Esophagus squamous epithelium (tissue), 5 donors: ENCODE data around the gene TRMT2A. TPM values are rescaled to one million over a fixed set of nuclear protein-coding genes. Genes with fewer than 3 reads are reported as not detected.

Experiments
- DNase-seq: peaks from one replicate; lab custom pipeline; 2025; lab: John Stamatoyannopoulos, UW
- H3K27ac ChIP-seq, 4 donors: fragments of 200-600 bp; sonication (generic); one replicate each; pipeline ENCODE4 v1.5.1; 2016 to 2019; ENCODE audit warnings: mild to moderate bottlenecking in 1 of 4
- H3K27me3 ChIP-seq, 4 donors: fragments of 200-600 bp; sonication (generic); 1 replicate in 3 of 4; 2 replicates in 1 of 4; pipeline versions ENCODE4 v1.5.1 to v1.6.0; 2017 to 2021; ENCODE audit warnings: antibody characterized with exemption in 1 of 4
- H3K36me3 ChIP-seq, 3 donors: fragments of 200-600 bp; sonication (generic); one replicate each; pipeline ENCODE4 v1.5.1; 2016 to 2019
- H3K4me1 ChIP-seq, 3 donors: fragments of 200-600 bp; sonication (generic); one replicate each; pipeline ENCODE4 v1.5.1; 2017 to 2019
- H3K4me3 ChIP-seq, 4 donors: fragments of 200-600 bp; sonication (generic); 1 replicate in 3 of 4; 2 replicates in 1 of 4; pipeline ENCODE4 v1.5.1; 2016 to 2019; ENCODE audit warnings: mild to moderate bottlenecking in 2 of 4, moderate library complexity in 1 of 4
- H3K9me3 ChIP-seq, 3 donors: fragments of 200-600 bp; sonication (generic); one replicate each; pipeline ENCODE4 v1.5.1; 2016 to 2019
- CTCF ChIP-seq, 6 experiments: fragments of 450-650 bp in 4 of 6; fragments of 200-600 bp in 2 of 6; sonication (generic) in 2 of 6; IDR thresholded peaks; one replicate each; pipeline ENCODE4 v1.5.1; 2016 to 2019; ENCODE audit warnings: antibody characterized with exemption in 6 of 6, mild to moderate bottlenecking in 4 of 6, moderate library complexity in 4 of 6
- POLR2A ChIP-seq, 4 donors: fragments of 450-650 bp; IDR thresholded peaks; one replicate each; pipeline ENCODE4 v1.6.1; 2017; ENCODE audit warnings: antibody characterized with exemption in 4 of 4, mild to moderate bottlenecking in 4 of 4, moderate library complexity in 3 of 4
- WGBS, 2 donors: methylation state at CpG; one replicate each; pipeline ENCODE4 v1.1.5; 2018; 5-methylcytosine and 5-hydroxymethylcytosine counted together
- intact Hi-C: fragments of 100-400 bp; cut with DNase I; formaldehyde crosslinking; loops from one replicate; pipeline ENCODE4 v1.15.0; 2022
- total RNA-seq, 4 donors: library from RNA; depleted of rRNA; stranded (reverse); fragments of >200 nt; gene quantifications; one replicate each; pipeline ENCODE4 v1.1.0, GENCODE V29; 2016
- donor health status: DM: yes; HTN: yes; CAD: no.

The TRMT2A gene
- total RNA-seq, 4 donors from 2014 or later = 30.9 to 58.6 (median 41.3) TPM

GRCh38 chr22:20107471-20107901 lies 9.5 kb downstream of the TRMT2A start:
- WGBS, 2 donors = 95 to 100% methylated on average over 2 to 4 of the region's 7 CpGs
- H3K4me1 ChIP-seq = no peaks in the 10 kb centered on the region
- no peaks in the 10 kb centered on the region for H3K27me3 ChIP-seq
- DNase-seq = no peak
- H3K9me3 ChIP-seq = no peaks in the 10 kb centered on the region
- H3K4me3 ChIP-seq = no peak overlapping the region
- peaks cover 34 to 100% (median 39%) of the 10 kb centered on the region in 3 donors for H3K36me3 ChIP-seq
- no peak for TF ChIP-seq CTCF (IDR thresholded peaks at IDR 0.05)
- TF ChIP-seq POLR2A (IDR thresholded peaks at IDR 0.05) = no peak
- H3K27ac ChIP-seq = no peak overlapping the region
- intact Hi-C loops = no loop called here

GRCh38 chr22:20106849-20107237 lies 10.2 kb downstream of the TRMT2A start:
- no peak for DNase-seq
- Histone ChIP-seq H3K27me3 (no peaks in the 10 kb centered on the region), H3K4me3 (no peak overlapping the region), H3K36me3 (peaks cover 30 to 100% (median 39%) of the 10 kb centered on the region in 3 donors), H3K27ac (no peak overlapping the region), H3K9me3 (no peaks in the 10 kb centered on the region), H3K4me1 (no peaks in the 10 kb centered on the region)
- intact Hi-C loops = no loop called here
- no peak for TF ChIP-seq CTCF (IDR thresholded peaks at IDR 0.05)
- TF ChIP-seq POLR2A (IDR thresholded peaks at IDR 0.05) = no peak
- WGBS, 2 donors = 94% methylated on average over 8 of the region's 10 CpGs; no CpG with 5 or more reads in 1 of the 2 donors

GRCh38 chr22:20106205-20106848 lies 10.7 kb downstream of the TRMT2A start:
- intact Hi-C loops = no loop called here
- no peak for DNase-seq
- TF ChIP-seq CTCF (IDR thresholded peaks at IDR 0.05) = no peak
- no peak for TF ChIP-seq POLR2A (IDR thresholded peaks at IDR 0.05)
- peaks cover 29 to 100% (median 41%) of the 10 kb centered on the region in 3 donors for H3K36me3 ChIP-seq
- H3K4me1 ChIP-seq = no peaks in the 10 kb centered on the region
- H3K27ac ChIP-seq = no peak overlapping the region
- H3K4me3 ChIP-seq = no peak overlapping the region
- H3K27me3 ChIP-seq = no peaks in the 10 kb centered on the region
- no peaks in the 10 kb centered on the region for H3K9me3 ChIP-seq
- 81 to 90% methylated on average over 8 to 12 of the region's 20 CpGs for WGBS, 2 donors

- Histone ChIP-seq H3K4me3 (no peak overlapping the region), H3K9me3 (no peaks in the 10 kb centered on the region), H3K4me1 (no peaks in the 10 kb centered on the region), H3K27me3 (no peaks in the 10 kb centered on the region), H3K27ac (no peak overlapping the region), H3K36me3 (peaks cover 29 to 100% (median 44%) of the 10 kb centered on the region in 3 donors)
- intact Hi-C loops = no loop called here
- 88 to 100% methylated on average over 4 to 5 of the region's 7 CpGs for WGBS, 2 donors
- no peak for TF ChIP-seq CTCF (IDR thresholded peaks at IDR 0.05)
- TF ChIP-seq POLR2A (IDR thresholded peaks at IDR 0.05) = no peak
- DNase-seq = no peak
Measured at GRCh38 chr22:20105456-20106204, 11.4 kb downstream of the TRMT2A start.

GRCh38 chr22:20102203-20102780 lies 14.7 kb downstream of the TRMT2A start:
- 92% methylated on average over 6 to 8 of the region's 12 CpGs for WGBS, 2 donors
- TF ChIP-seq POLR2A (IDR thresholded peaks at IDR 0.05) (no peak), CTCF (IDR thresholded peaks at IDR 0.05) (no peak)
- Histone ChIP-seq H3K27me3 (no peaks in the 10 kb centered on the region), H3K36me3 (peaks cover 28 to 100% (median 28%) of the 10 kb centered on the region in 3 donors), H3K27ac (no peak overlapping the region), H3K9me3 (no peaks in the 10 kb centered on the region), H3K4me3 (no peak overlapping the region), H3K4me1 (no peaks in the 10 kb centered on the region)
- no peak for DNase-seq
- intact Hi-C loops = no loop called here
